GM12801 (cell line): ENCODE data around the gene PTTG1IP.

Experiments used
- CTCF ChIP-seq: IDR thresholded peaks from one replicate; pipeline ENCODE4 v1.5.1; 2011; ENCODE audit warnings: control low read depth; ENCODE audit not compliant: insufficient read length; ENCODE audit errors: extremely low read depth

PTTG1IP gene

DNA sequence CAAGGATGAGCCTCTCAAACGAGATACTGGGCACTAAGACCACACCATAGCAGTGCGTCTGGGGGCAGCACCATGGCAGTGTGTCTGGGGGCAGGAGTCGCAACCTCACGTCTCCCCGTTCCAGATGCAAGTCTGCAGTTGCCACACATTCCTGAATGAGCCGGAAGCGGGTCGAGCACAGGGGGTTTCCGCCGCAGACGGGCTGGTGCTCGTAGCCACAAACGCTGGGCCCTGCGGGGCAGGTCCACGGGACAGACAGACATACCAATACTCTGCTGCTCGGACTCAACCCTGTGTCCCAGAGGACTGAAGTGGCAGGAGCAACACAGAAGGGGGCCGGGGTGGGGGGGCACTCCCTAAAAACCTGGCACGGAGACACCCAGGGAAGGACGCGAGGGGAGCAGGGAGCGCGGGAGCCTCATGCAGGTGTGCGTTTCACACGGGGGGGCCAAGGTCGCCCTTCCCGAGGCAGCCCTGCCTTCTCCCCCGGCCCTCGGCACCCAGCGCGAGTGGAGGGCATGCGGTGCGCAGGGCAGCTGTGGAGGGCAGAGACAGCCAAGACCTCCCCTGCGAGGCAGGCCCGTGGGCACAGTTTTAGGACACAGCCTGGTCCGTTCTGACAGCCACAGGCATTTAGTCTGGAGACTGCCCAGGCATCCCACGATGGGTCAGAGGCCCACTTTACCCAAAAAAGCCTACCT is 24.5 kb downstream of the PTTG1IP start:
- TF ChIP-seq CTCF, result no peak

DNA sequence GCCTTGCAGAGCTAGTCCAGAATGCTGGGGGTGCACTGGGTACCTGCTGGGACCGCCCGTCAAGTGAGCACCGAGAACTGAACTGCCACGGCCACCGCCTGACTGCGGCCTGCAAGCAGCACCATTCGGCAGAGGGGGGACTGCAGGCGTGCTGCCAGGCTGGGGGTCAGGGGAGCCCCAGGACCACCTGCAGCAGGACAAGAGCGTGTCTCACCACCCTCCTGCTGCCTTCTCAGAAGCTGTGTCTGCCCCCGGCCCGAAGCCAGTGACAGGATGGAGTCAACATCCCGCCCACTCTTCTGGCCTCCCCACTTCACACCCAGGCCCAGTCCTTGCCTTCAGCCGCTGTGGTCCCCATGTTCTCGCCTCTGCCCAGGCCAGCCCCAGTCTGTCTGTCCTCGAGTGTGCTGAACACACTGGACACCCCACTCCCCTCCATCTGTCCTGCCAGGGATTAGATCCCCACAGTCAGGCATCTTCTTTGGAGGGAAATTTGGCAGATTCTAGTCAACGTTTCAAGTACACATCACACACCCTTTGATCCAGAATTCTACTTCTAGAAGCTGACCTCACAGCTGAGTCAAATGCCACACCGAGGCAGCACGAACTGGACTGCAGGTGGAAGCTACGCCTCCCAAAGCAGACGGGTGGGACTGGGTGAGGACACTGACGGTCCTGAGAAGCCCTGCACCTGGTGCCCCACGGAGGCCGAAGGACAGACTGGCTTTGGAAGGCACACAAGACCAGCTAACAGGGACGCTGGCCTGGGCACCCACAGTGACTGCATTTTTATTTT is 26.0 kb downstream of the PTTG1IP start:
- TF ChIP-seq CTCF, result no peak

DNA sequence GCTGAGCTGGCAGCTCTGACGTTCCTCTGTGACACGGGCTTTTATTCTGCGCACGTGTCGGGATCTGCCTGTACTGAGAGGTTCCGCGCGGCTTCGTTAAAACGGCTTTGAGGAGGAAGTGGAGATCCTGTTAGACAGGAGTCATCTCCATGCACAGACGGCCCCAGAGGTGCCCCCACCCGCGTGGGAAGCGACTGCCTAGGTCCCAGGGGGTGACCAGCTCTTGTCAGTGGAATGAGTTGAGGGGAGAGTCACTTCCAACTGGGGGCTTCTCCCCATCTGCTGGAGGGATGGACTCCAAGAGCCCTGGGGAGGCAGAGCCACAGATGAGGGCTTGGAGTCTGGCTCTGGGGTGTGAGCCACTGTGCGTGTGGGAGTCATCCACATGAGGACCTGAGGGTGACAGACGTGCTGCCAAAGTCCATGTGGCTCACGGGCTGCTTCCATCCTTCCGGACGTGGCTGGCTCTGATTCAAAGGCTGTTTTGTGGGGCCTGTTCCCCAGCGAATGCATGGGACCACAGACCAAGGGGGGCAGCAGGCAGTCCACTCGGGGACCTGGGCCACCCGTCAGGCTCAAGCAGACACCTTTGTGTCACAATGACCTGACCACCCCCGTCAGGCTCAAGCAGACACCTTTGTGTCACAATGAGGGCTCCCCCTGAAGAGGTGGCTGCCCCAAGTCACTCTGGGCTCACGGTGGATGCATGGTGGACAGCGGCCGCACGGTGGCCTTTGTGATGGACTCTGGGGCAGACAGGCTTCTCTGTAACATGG is 26.8 kb downstream of the PTTG1IP start:
- TF ChIP-seq CTCF, result no peak

- no peak for TF ChIP-seq CTCF
Observed at GRCh38 chr21:44846224-44846484, 27.3 kb downstream of the PTTG1IP start.

- no peak for TF ChIP-seq CTCF
Observed at GRCh38 chr21:44845418-44846223, 27.9 kb downstream of the PTTG1IP start.

DNA sequence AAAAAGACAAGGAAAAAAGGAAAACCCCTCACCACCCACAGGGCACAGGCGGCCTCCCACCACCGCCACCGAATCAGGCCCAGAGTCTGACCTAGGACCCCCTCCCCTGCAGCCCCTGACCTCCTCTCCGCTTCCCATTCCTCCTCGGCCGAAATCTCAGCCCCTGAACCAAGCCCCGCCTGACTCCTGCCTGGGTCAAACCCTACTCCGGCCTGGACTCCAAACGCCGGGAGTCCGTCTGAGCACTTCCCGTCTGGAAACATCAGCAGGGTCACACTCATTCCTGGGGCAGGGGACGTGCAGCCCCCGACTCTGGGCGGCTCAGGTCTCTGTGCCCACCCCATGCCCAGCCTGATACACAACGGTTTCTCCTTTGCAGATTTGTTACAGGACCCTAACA is 29.2 kb downstream of the PTTG1IP start:
- TF ChIP-seq CTCF, result no peak
